Activated T-helper 9 cell treated with anti-CD3 and anti-CD28 coated beads, Interleukin-2, amount 50 U/mL, for 16 hours (primary cell): ENCODE measurements around the gene FOXB1.
A peak's percentile ranks its signal among the peaks of the same experiment; 100 is the strongest.

Source experiments
- DNase-seq: peaks from one replicate; pipeline ENCODE4 v3.0.0-alpha.2; 2020; ENCODE audit warnings: low read depth

The FOXB1 gene

GRCh38 chr15:60004009-60004845 is at the start of gene FOXB1:
Gene FOXB1, plus strand, starts transcription at chr15:60004311. Its CDS starts 653 bp downstream, at chr15:60004964.
- no peak for DNase-seq

GRCh38 chr15:59958288-59958687 is 45.8 kb upstream of the FOXB1 start:
- DNase-seq: no peak

GRCh38 chr15:59960318-59960717 is 43.8 kb upstream of the FOXB1 start:
- DNase-seq: no peak

GRCh38 chr15:59963322-59963721 is 40.8 kb upstream of the FOXB1 start:
- DNase-seq: no peak

GRCh38 chr15:59963925-59964324 is 40.2 kb upstream of the FOXB1 start:
- no peak for DNase-seq

GRCh38 chr15:59965741-59966140 is 38.4 kb upstream of the FOXB1 start:
- DNase-seq: no peak

GRCh38 chr15:59966262-59966661 is 37.8 kb upstream of the FOXB1 start:
- DNase-seq: no peak

GRCh38 chr15:59968314-59968713 is 35.8 kb upstream of the FOXB1 start:
- no peak for DNase-seq

GRCh38 chr15:59972241-59972640 is 31.9 kb upstream of the FOXB1 start:
- no peak for DNase-seq

GRCh38 chr15:59976480-59977271 is 27.4 kb upstream of the FOXB1 start:
- DNase-seq: no peak

- DNase-seq: no peak
Observed at GRCh38 chr15:59991834-59992233, 12.3 kb upstream of the FOXB1 start.

- DNase-seq: no peak
Observed at GRCh38 chr15:59993041-59993750, 10.9 kb upstream of the FOXB1 start.

GRCh38 chr15:59993950-59994401 is 10.1 kb upstream of the FOXB1 start:
- no peak for DNase-seq

- DNase-seq: no peak
Observed at GRCh38 chr15:59994526-59994887, 9.6 kb upstream of the FOXB1 start.

GRCh38 chr15:59994888-59995557 is 9.1 kb upstream of the FOXB1 start:
- DNase-seq: no peak

GRCh38 chr15:59995568-59996297 is 8.4 kb upstream of the FOXB1 start:
- DNase-seq: no peak

- DNase-seq: no peak
Observed at GRCh38 chr15:59996298-59997041, 7.6 kb upstream of the FOXB1 start.

GRCh38 chr15:59997070-59997701 is 6.9 kb upstream of the FOXB1 start:
- DNase-seq: peak; percentile 36

GRCh38 chr15:59998305-59998949 is 5.7 kb upstream of the FOXB1 start:
- no peak for DNase-seq
